Measurements from ENCODE around the gene ABCC11. TPM values are rescaled to one million over a fixed set of nuclear protein-coding genes. Genes with fewer than 3 reads are reported as not detected.

The ABCC11 gene
- total and polyA plus RNA-seq, 4 experiments from 2014 or later: 0.07 to 0.09 TPM; not detected in 2

DNA sequence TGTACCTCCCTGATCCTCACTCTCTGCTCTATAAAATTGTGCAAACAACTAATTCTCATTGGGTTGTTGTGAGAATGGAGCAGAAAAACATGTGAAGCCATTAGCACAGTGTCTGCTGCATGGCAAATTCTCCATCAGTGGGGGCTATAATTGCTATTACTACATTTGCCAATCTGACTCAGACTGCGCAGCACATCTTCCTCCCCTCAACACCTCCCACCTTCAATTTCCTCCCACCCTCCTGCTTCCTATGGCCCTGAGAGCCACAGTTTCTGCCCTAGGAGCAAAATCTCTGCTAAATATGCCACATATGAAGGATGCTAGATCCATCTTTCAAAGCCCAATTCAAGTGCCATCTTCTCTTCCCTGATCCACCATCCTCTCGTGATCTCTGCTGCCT, 128.5 kb downstream of the ABCC11 start:
- H3K27ac Mint-ChIP-seq: peak overlapping the region in 1 of 7 donors; percentile 64
- CTCF ChIA-PET (ENCODE audit: partially characterized antibody): interaction anchor here (2.1 kb wide), 1 partner anchor 977 kb away, joined by 12 read pairs; no protein-coding TSS in a partner anchor
- no peak overlapping the region for H3K27ac ChIP-seq (ENCODE audit: low read depth, low read length)
- H3K4me1 Mint-ChIP-seq: peaks cover 0 to 1% (median 0%) of the 10 kb centered on the region in 4 donors
- H3K36me3 ChIP-seq (ENCODE audit: insufficient read depth, low read length): no peaks in the 10 kb centered on the region
- intact Hi-C loops (cut with micrococcal nuclease): no loop called here
- no peaks in the 10 kb centered on the region for H3K9me3 Mint-ChIP-seq
- POLR2A ChIA-PET (ENCODE audit: partially characterized antibody): no interaction called here
- H3K27me3 ChIP-seq (ENCODE audit: insufficient read depth, low read length): no peaks in the 10 kb centered on the region
- no peak overlapping the region for H3K4me3 ChIP-seq (ENCODE audit: low read length in 2 of 2)
- no peaks in the 10 kb centered on the region for H3K4me1 ChIP-seq (ENCODE audit: insufficient read depth, low read length)
- no peak overlapping the region for H3K4me3 Mint-ChIP-seq
- no peaks in the 10 kb centered on the region for H3K9me3 ChIP-seq (ENCODE audit: control insufficient read depth in 1 of 2, low read length in 2 of 2)
- H3K36me3 Mint-ChIP-seq: no peaks in the 10 kb centered on the region
- H3K27me3 Mint-ChIP-seq: peaks cover 1 to 6% of the 10 kb centered on the region in 2 donors
- no peak for DNase-seq

DNA sequence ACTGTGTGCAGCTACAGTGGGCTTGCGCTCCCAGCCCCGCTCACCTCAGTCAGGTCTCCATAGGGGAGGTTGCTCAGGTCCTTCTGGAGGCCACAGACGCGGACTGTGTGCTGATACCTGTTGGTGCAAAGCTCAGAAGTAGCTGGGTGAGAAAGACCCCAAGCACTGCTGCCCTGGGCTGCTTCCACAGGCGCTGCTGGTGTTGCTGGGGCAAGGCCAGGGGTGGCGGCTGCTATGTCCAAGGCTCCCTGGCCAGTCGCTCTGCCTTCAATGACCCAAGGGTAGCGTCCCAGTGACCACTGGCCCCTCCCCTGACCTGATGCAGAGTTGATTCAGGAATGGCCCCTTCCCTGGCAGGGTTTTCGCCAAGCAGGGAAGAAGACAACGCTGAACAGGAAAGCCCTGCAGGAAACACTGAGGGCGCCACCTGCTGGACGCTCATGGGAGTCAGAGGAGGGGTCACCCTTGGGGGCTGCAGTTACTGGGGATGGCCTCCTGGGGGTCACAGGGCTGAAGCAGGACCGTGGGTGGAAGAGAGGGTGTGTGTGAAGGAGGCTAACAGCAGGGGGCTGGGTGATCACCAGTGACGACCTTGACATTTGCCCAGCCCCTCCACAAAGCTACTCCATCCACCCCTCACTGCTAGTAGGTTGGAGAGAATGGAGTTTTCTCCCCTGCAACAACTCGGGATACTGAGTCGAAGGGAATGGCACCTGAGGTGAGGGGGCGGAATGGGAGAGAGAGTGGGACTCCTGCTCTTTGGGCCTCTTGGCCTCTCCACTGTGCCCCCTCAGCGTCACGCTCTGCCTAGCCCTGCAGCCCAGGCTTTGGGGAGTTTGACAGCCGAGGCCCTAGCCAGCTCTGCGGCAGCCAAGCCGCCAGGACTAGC, 129.9 kb downstream of the ABCC11 start:
- intact Hi-C loops (cut with micrococcal nuclease): no loop called here
- no peaks in the 10 kb centered on the region for H3K36me3 ChIP-seq (ENCODE audit: insufficient read depth, low read length)
- no peaks in the 10 kb centered on the region for H3K4me1 ChIP-seq (ENCODE audit: insufficient read depth, low read length)
- H3K9me3 Mint-ChIP-seq: no peaks in the 10 kb centered on the region
- no peaks in the 10 kb centered on the region for H3K27me3 ChIP-seq (ENCODE audit: insufficient read depth, low read length)
- no peak overlapping the region for H3K4me3 ChIP-seq (ENCODE audit: low read length in 2 of 2)
- H3K9me3 ChIP-seq (ENCODE audit: control insufficient read depth in 1 of 2, low read length in 2 of 2): no peaks in the 10 kb centered on the region
- H3K4me3 Mint-ChIP-seq: no peak overlapping the region
- ChIA-PET POLR2A (ENCODE audit: partially characterized antibody) (no interaction called here), CTCF (ENCODE audit: partially characterized antibody) (interaction anchor here (0.6 to 2.2 kb wide), 5 partner anchors 10 to 976 kb away, joined by 3 to 7 read pairs (median 5); partner anchors contain the start of gene NETO2)
- peak in 4 of 5 donors; percentile 19 to 48 (median 36) for DNase-seq
- peaks cover 4 to 6% of the 10 kb centered on the region in 2 donors for H3K27me3 Mint-ChIP-seq
- H3K27ac ChIP-seq (ENCODE audit: low read depth, low read length): no peak overlapping the region
- no peaks in the 10 kb centered on the region for H3K36me3 Mint-ChIP-seq
- H3K4me1 Mint-ChIP-seq: peaks cover 0 to 1% (median 0%) of the 10 kb centered on the region in 4 donors
- no peak overlapping the region for H3K27ac Mint-ChIP-seq

Other genes with a start within 250 kb of the ABCC11 start
- gene ABCC12, start 91.5 kb downstream of the ABCC11 start, total RNA-seq: not detected
- gene ABCC12, start 91.5 kb downstream of the ABCC11 start, polyA plus RNA-seq: not detected
- 100 to 1,000 TPM in 1 of 2 experiments, 10 to 100 TPM in 1; 96.2 to 101 TPM for gene LONP2, start 3.2 kb downstream of the ABCC11 start, total RNA-seq
- gene LONP2, start 3.2 kb downstream of the ABCC11 start, polyA plus RNA-seq: 10 to 100 TPM; 33.4 to 43.6 TPM
- gene SIAH1, start 137.9 kb upstream of the ABCC11 start, total RNA-seq: 10 to 100 TPM; 11.9 to 14.9 TPM
- gene SIAH1, start 137.9 kb upstream of the ABCC11 start, polyA plus RNA-seq: 10 to 100 TPM; 11.9 to 13.5 TPM

Data from CD4-positive, alpha-beta memory T cell (primary cell).